ENCODE measurements around the gene TMEFF1.

TMEFF1 gene

DNA sequence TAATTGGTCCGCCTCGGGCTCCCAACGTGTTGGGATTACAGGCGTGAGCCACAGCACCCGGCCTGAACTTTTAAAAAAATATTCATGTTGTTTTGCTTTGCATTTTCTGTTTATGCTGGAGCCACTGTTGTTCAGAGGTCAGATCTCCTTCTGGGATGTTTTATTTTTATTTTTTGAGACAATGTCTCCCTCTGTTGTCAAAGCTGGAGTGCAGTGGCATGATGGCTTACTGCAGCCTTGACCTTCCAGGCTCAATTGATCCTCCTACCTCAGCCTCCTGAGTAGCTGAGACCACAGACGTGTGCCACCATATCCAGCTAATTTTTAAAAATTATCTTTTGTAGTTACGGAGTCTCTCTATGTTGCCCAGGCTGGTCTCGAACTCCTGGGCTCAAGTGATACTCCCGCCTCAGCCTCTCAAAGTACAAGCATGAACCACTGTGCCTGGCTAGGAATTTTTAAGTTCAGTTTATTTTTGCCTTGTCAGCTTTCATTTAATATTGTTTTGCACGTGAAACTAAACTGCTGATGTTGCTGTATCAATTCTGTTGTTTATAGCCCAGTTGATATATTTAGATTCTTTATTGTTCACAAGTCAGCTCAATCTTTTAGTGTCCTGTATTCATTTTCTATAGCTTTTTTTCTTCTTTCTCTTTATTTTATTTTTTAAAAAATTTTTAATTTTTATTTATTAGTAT, 13.7 kb downstream of the TMEFF1 start:
- Histone ChIP-seq H3K79me2 (ENCODE audit: insufficient read depth, low read length) (0 out of 2 replicates have a peak, but pooled peaks cover 6% of the 10 kb centered on the region), H3F3A (ENCODE audit: insufficient read depth, low read length) (no peaks in the 10 kb centered on the region)

DNA sequence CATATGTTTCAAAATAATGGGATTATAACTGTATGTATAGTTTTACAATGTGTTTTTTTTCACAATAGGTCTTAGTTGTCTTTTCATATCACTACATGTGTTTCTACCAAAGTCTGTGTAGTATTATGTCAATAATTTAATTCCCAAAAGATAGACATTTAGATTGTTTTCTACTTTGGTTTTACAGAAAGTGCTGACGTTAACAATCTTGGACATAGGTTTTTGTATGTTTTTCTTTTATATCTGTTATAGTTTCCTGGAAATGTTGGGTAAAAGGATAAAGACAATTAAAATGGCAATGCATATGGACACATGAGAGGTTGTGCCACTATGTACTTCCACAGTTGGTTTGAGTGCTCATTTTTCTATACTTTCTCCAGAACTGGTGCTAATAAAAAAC, 15.2 kb downstream of the TMEFF1 start:
- H3K9me3 ChIP-seq (ENCODE audit: low read length): no peaks in the 10 kb centered on the region
- H3K9ac ChIP-seq (ENCODE audit: low read length): no peak overlapping the region
- H3K4me2 ChIP-seq (ENCODE audit: low read length): no peak overlapping the region
- H3K4me3 ChIP-seq (ENCODE audit: low read depth, low read length, poor library complexity, severe bottlenecking): no peak overlapping the region
- H4K20me1 ChIP-seq (ENCODE audit: insufficient read depth, low read length): no peaks in the 10 kb centered on the region
- H3K4me1 ChIP-seq (ENCODE audit: insufficient read depth, low read length, severe bottlenecking): peaks cover 28% of the 10 kb centered on the region
- no peaks in the 10 kb centered on the region; the same call in 1 of the 2 replicates for H3F3A ChIP-seq (ENCODE audit: insufficient read depth, low read length)
- TF ChIP-seq, protein P1, sequence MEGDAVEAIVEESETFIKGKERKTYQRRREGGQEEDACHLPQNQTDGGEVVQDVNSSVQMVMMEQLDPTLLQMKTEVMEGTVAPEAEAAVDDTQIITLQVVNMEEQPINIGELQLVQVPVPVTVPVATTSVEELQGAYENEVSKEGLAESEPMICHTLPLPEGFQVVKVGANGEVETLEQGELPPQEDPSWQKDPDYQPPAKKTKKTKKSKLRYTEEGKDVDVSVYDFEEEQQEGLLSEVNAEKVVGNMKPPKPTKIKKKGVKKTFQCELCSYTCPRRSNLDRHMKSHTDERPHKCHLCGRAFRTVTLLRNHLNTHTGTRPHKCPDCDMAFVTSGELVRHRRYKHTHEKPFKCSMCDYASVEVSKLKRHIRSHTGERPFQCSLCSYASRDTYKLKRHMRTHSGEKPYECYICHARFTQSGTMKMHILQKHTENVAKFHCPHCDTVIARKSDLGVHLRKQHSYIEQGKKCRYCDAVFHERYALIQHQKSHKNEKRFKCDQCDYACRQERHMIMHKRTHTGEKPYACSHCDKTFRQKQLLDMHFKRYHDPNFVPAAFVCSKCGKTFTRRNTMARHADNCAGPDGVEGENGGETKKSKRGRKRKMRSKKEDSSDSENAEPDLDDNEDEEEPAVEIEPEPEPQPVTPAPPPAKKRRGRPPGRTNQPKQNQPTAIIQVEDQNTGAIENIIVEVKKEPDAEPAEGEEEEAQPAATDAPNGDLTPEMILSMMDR (IDR thresholded peaks at IDR 0.05; ENCODE audit: low read length): no peak
- TF ChIP-seq EZH2 (IDR thresholded peaks at IDR 0.05; ENCODE audit: borderline replicate concordance, low read length): no peak
- H3K36me3 ChIP-seq (ENCODE audit: insufficient read depth, low read length): no peaks in the 10 kb centered on the region
- no peaks in the 10 kb centered on the region for H3K27me3 ChIP-seq (ENCODE audit: insufficient read depth, low read length)
- H3K27ac ChIP-seq (ENCODE audit: low read depth, low read length, poor library complexity, severe bottlenecking): no peak overlapping the region
- 0 out of 2 replicates have a peak, but pooled peaks cover 6% of the 10 kb centered on the region for H3K79me2 ChIP-seq (ENCODE audit: insufficient read depth, low read length)
- H2AFZ ChIP-seq (ENCODE audit: low read length): no peak overlapping the region
- no peaks in the 10 kb centered on the region for H3K9me2 ChIP-seq (ENCODE audit: low read depth, low read length)

More for the DNA sequence above, 13.7 kb downstream of the TMEFF1 start:
- Histone ChIP-seq H3K4me3 (ENCODE audit: low read depth, low read length, poor library complexity, severe bottlenecking) (no peak overlapping the region), H3K27me3 (ENCODE audit: insufficient read depth, low read length) (no peaks in the 10 kb centered on the region), H3K4me2 (ENCODE audit: low read length) (no peak overlapping the region), H3K4me1 (ENCODE audit: insufficient read depth, low read length, severe bottlenecking) (peaks cover 18% of the 10 kb centered on the region), H2AFZ (ENCODE audit: low read length) (no peak overlapping the region), H3K9me2 (ENCODE audit: low read depth, low read length) (no peaks in the 10 kb centered on the region), H3K9ac (ENCODE audit: low read length) (no peak overlapping the region), H3K27ac (ENCODE audit: low read depth, low read length, poor library complexity, severe bottlenecking) (no peak overlapping the region), H3K9me3 (ENCODE audit: low read length) (no peaks in the 10 kb centered on the region), H4K20me1 (ENCODE audit: insufficient read depth, low read length) (no peaks in the 10 kb centered on the region), H3K36me3 (ENCODE audit: insufficient read depth, low read length) (no peaks in the 10 kb centered on the region)
- TF ChIP-seq EZH2 (IDR thresholded peaks at IDR 0.05; ENCODE audit: borderline replicate concordance, low read length): no peak
- TF ChIP-seq, protein P1 (IDR thresholded peaks at IDR 0.05; ENCODE audit: low read length): no peak

DNA sequence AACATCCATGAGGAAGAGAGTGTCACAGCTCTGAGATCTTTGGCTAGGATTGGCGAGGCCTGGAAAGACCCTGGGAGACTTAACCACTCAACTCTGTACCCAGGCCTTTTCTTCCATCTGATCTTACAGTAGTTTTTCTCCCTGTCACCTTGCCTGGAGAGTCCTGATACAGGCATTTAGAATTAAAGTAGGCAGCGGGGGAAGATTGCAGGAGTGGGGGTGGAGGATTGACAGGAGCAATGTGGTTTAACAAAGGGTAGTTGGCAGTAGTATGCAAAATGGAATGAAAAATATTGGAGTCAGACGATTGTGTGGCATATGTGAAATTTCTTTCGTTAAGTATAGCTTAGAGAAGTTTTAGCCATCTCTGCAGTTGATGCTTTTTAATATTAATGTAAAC, 16.9 kb downstream of the TMEFF1 start:
- Histone ChIP-seq H2AFZ (ENCODE audit: low read length) (no peak overlapping the region), H3K4me2 (ENCODE audit: low read length) (peak overlapping the region; percentile 14; the same call in 1 of the 2 replicates)
- TF ChIP-seq EZH2 (IDR thresholded peaks at IDR 0.05; ENCODE audit: borderline replicate concordance, low read length): no peak
- TF ChIP-seq, protein P1 (IDR thresholded peaks at IDR 0.05; ENCODE audit: low read length): no peak

More for the DNA sequence above, 16.9 kb downstream of the TMEFF1 start:
- no peaks in the 10 kb centered on the region for H3K36me3 ChIP-seq (ENCODE audit: insufficient read depth, low read length)
- H3F3A ChIP-seq (ENCODE audit: insufficient read depth, low read length): no peaks in the 10 kb centered on the region; the same call in 1 of the 2 replicates
- no peak overlapping the region for H3K4me3 ChIP-seq (ENCODE audit: low read depth, low read length, poor library complexity, severe bottlenecking)
- H3K79me2 ChIP-seq (ENCODE audit: insufficient read depth, low read length): 0 out of 2 replicates have a peak, but pooled peaks cover 6% of the 10 kb centered on the region
- no peak overlapping the region for H3K27ac ChIP-seq (ENCODE audit: low read depth, low read length, poor library complexity, severe bottlenecking)
- no peaks in the 10 kb centered on the region for H3K9me3 ChIP-seq (ENCODE audit: low read length)
- H3K27me3 ChIP-seq (ENCODE audit: insufficient read depth, low read length): no peaks in the 10 kb centered on the region
- H3K9me2 ChIP-seq (ENCODE audit: low read depth, low read length): no peaks in the 10 kb centered on the region
- peaks cover 38% of the 10 kb centered on the region for H3K4me1 ChIP-seq (ENCODE audit: insufficient read depth, low read length, severe bottlenecking)
- no peaks in the 10 kb centered on the region for H4K20me1 ChIP-seq (ENCODE audit: insufficient read depth, low read length)
- H3K9ac ChIP-seq (ENCODE audit: low read length): no peak overlapping the region

All from OCI-LY1 (cell line).